Measurements from ENCODE around the gene ZNF32. TPM values are rescaled to one million over a fixed set of nuclear protein-coding genes. Genes with fewer than 3 reads are reported as not detected.
"Not testable (repeated sequence)": the region's sequence is repeated elsewhere in the genome, so short reads cannot be mapped to it uniquely, and the experiment has no call there.

Gene ZNF32
- polyA plus RNA-seq, 1 donor from 2014 or later = 162 TPM

- Histone ChIP-seq H3K79me2 (replicated peaks; ENCODE audit: insufficient read depth, low read length) (no peaks in the 10 kb centered on the region), H4K20me1 (ENCODE audit: insufficient read depth) (no peaks in the 10 kb centered on the region), H3K4me2 (ENCODE audit: low read length) (no peak overlapping the region), H3K27ac (ENCODE audit: low read length) (no peak overlapping the region), H3K36me3 (ENCODE audit: insufficient read depth, low read length) (peaks cover 39% of the 10 kb centered on the region), H3K9me2 (ENCODE audit: insufficient read depth, low read length) (no peaks in the 10 kb centered on the region), H3K27me3 (ENCODE audit: insufficient read depth, low read depth, low read length) (no peaks in the 10 kb centered on the region), H3K9me3 (ENCODE audit: low read length) (peaks cover 41% of the 10 kb centered on the region), H3K9ac (ENCODE audit: low read length) (no peak overlapping the region), H3K4me3 (ENCODE audit: low read length) (no peak overlapping the region), H3F3A (ENCODE audit: insufficient read depth, low read length, poor library complexity, severe bottlenecking) (no peaks in the 10 kb centered on the region), H2AFZ (ENCODE audit: low read depth, low read length) (no peak overlapping the region)
- no peak for TF ChIP-seq TAF1 (IDR thresholded peaks at IDR 0.05; ENCODE audit: low read depth)
- TF ChIP-seq RAD21 (conservative IDR thresholded peaks at IDR 0.05) = no peak
These were observed 8.1 kb downstream of the ZNF32 start for GRCh38 chr10:43640603-43641002.

- H3K4me2 ChIP-seq (ENCODE audit: low read length); H3K79me2 ChIP-seq (replicated peaks; ENCODE audit: insufficient read depth, low read length); H4K20me1 ChIP-seq (ENCODE audit: insufficient read depth); H3K27me3 ChIP-seq (ENCODE audit: insufficient read depth, low read depth, low read length); H3K9me2 ChIP-seq (ENCODE audit: insufficient read depth, low read length); H2AFZ ChIP-seq (ENCODE audit: low read depth, low read length); H3F3A ChIP-seq (ENCODE audit: insufficient read depth, low read length, poor library complexity, severe bottlenecking); H3K9me3 ChIP-seq (ENCODE audit: low read length); H3K9ac ChIP-seq (ENCODE audit: low read length); H3K4me3 ChIP-seq (ENCODE audit: low read length); H3K36me3 ChIP-seq (ENCODE audit: insufficient read depth, low read length); H3K27ac ChIP-seq (ENCODE audit: low read length): not testable (repeated sequence)
These were observed 12.9 kb downstream of the ZNF32 start for GRCh38 chr10:43635816-43636215.

GRCh38 chr10:43628956-43629355 lies 19.7 kb downstream of the ZNF32 start:
- H4K20me1 ChIP-seq (ENCODE audit: insufficient read depth) = no peaks in the 10 kb centered on the region
- H3K36me3 ChIP-seq (ENCODE audit: insufficient read depth, low read length) = no peaks in the 10 kb centered on the region
- no peak overlapping the region for H2AFZ ChIP-seq (ENCODE audit: low read depth, low read length)
- no peak overlapping the region for H3K4me2 ChIP-seq (ENCODE audit: low read length)
- no peaks in the 10 kb centered on the region for H3K79me2 ChIP-seq (replicated peaks; ENCODE audit: insufficient read depth, low read length)
- no peaks in the 10 kb centered on the region for H3K9me2 ChIP-seq (ENCODE audit: insufficient read depth, low read length)
- no peak overlapping the region for H3K9ac ChIP-seq (ENCODE audit: low read length)
- H3K9me3 ChIP-seq (ENCODE audit: low read length) = no peaks in the 10 kb centered on the region
- TF ChIP-seq POLR2AphosphoS5 (IDR thresholded peaks at IDR 0.05) (no peak), REST (IDR thresholded peaks at IDR 0.05; ENCODE audit: borderline replicate concordance) (no peak), RAD21 (conservative IDR thresholded peaks at IDR 0.05) (no peak), CTCF (IDR thresholded peaks at IDR 0.05; ENCODE audit: poor library complexity, severe bottlenecking) (no peak), SMC3 (conservative IDR thresholded peaks at IDR 0.05; ENCODE audit: poor library complexity) (no peak), TAF1 (IDR thresholded peaks at IDR 0.05; ENCODE audit: low read depth) (no peak), MXI1 (conservative IDR thresholded peaks at IDR 0.05; ENCODE audit: poor library complexity, severe bottlenecking) (no peak), EP300 (conservative IDR thresholded peaks at IDR 0.05; ENCODE audit: poor library complexity, severe bottlenecking) (no peak), EZH2 (IDR thresholded peaks at IDR 0.05; ENCODE audit: borderline replicate concordance, insufficient read depth, low read length, poor library complexity, severe bottlenecking) (no peak)
- H3K27ac ChIP-seq (ENCODE audit: low read length) = no peak overlapping the region
- no peak overlapping the region for H3K4me3 ChIP-seq (ENCODE audit: low read length)
- no peaks in the 10 kb centered on the region for H3F3A ChIP-seq (ENCODE audit: insufficient read depth, low read length, poor library complexity, severe bottlenecking)
- no peaks in the 10 kb centered on the region for H3K27me3 ChIP-seq (ENCODE audit: insufficient read depth, low read depth, low read length)

All from neural cell (in vitro differentiated cells).